Measurements from ENCODE around the gene CCDC92.
A peak's percentile ranks its signal among the peaks of the same experiment; 100 is the strongest.

CCDC92 gene, protein sequence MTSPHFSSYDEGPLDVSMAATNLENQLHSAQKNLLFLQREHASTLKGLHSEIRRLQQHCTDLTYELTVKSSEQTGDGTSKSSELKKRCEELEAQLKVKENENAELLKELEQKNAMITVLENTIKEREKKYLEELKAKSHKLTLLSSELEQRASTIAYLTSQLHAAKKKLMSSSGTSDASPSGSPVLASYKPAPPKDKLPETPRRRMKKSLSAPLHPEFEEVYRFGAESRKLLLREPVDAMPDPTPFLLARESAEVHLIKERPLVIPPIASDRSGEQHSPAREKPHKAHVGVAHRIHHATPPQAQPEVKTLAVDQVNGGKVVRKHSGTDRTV

DNA sequence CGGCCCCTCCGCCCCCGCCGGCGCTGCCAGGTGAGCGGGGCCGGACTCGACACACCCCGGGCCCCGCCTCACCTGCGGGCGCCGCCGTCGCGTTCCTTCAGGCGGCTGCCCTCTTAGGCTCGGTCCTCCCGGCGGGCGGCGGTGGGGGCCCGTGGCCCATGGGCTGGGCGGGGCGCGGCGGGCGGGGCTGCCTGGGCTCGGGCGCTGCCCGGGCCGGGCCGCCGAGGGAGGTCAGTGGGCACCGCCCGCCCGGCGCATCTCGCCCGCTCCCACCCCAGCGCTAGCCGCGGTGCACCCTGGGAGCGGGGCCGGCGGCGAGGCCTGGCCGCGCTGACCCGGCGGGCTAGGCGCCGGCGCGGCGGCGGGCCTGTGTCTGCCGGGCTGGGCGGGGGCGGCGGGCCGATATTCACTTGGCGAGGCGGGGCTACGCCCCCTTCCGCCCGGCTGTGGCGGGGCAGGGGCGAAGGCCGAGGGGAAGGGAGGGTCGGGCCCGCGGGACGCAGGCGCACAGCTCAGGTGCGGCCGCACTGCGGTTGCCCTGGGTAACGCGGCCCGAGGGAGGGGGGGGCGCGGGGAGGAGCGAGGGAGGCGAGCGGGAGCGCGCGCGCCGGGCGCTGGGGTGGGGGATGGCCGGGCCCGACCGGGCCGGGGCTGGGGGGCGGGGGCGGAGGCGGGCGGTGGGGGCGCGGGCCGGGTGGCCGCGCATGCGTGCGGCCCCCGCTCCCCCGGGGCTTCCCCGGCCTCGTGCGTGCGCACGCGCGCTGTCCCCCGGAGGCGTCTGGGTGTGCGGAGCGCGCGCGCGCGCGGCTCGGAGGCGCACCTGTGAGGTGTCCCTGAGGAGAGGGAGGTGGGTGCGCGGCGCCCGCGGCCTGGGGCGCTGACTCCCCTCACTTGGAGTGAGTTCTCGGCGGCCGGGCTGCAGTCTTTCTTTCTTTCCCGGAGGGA is at the start of gene CCDC92, which contains the start of gene ZNF664:
TSS of gene CCDC92 (minus strand) at position 375 of the 945 bp plus-strand sequence. CDS start 28,526 bp downstream, outside the sequence.
TSS of gene ZNF664 (plus strand) at position 759 of the 945 bp plus-strand sequence. CDS start 38,930 bp downstream, outside the sequence.
- peak within 1 kb of the TSS; percentile 88 for H3K27ac Mint-ChIP-seq
- peak; percentile 97 for DNase-seq
- H3K4me1 Mint-ChIP-seq (ENCODE audit: low read depth), result peaks cover 49% of the 10 kb centered on the region
- H3K9me3 Mint-ChIP-seq, result no peaks in the 10 kb centered on the region
- H3K27me3 Mint-ChIP-seq, result no peaks in the 10 kb centered on the region
- H3K4me3 Mint-ChIP-seq, result peak within 1 kb of the TSS; percentile 91
- H3K36me3 Mint-ChIP-seq (ENCODE audit: low read depth), result peaks cover 42% of the 10 kb centered on the region

DNA sequence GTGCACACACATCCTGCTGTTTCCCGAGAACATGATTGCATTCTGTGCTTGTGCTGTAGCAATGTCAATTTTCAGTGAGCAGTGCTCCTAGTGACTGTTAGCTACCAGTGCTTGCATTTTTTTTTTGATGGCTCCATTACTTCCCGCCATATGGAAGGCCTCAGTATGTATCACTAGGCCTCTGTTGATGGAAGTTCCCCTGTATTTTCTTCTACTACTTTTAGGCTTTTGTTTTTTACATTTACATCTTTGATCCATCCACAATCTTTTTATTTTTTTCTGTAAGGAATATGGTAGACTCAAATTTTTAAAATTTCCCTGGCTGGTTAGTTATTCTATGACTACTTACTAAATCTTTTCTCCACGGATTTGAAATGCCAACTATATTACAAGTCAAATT is 49.5 kb upstream of the CCDC92 start:
- Mint-ChIP-seq H3K36me3 (ENCODE audit: low read depth) (no peaks in the 10 kb centered on the region), H3K4me3 (no peak overlapping the region), H3K27me3 (no peaks in the 10 kb centered on the region), H3K9me3 (no peaks in the 10 kb centered on the region), H3K4me1 (ENCODE audit: low read depth) (no peaks in the 10 kb centered on the region), H3K27ac (no peak overlapping the region)
- DNase-seq, result no peak

DNA sequence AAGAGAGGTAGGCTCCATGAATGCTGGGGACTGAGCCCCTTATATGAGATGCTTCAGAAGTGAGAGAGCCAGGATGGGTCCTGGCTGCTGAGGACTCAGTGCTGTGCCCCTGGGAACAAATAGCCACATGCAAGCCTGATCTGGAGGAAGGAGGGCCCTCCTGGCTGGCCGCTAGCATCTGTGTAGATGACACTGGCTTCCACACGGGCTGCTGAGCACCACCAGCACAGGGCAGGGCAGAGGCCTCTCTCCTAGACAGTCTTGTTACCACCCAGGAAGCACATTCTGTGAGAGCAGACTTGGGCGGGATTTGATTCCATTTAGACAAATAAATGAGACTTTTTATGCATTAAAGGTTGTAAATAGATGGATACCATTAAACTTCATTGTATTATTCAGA is 48.4 kb upstream of the CCDC92 start:
- H3K36me3 Mint-ChIP-seq (ENCODE audit: low read depth), result no peaks in the 10 kb centered on the region
- no peak overlapping the region for H3K4me3 Mint-ChIP-seq
- H3K4me1 Mint-ChIP-seq (ENCODE audit: low read depth), result no peaks in the 10 kb centered on the region
- DNase-seq, result no peak
- H3K27me3 Mint-ChIP-seq, result no peaks in the 10 kb centered on the region
- H3K27ac Mint-ChIP-seq, result no peak overlapping the region
- H3K9me3 Mint-ChIP-seq, result no peaks in the 10 kb centered on the region

DNA sequence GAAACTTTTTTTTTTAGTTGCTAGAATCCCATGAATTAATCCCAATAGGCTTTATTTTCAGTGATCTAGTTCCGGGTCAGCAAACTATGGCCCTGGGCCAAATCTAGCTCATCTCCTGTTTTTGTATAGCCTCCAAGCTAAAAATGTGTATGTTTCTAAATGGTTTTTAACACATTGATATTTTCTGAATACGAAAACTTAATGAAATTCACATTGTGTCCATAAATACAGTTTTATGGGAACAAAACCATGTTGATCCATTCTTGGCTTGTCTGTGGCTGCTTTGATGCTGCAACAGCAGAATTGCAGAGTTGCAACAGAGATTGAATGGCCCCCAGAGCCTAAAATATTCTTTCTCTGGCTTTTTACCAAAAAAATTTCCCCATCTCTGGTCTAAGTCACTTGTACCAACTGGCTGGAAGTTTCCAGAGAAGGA is 47.9 kb upstream of the CCDC92 start:
- no peak overlapping the region for H3K4me3 Mint-ChIP-seq
- H3K27ac Mint-ChIP-seq, result no peak overlapping the region
- no peaks in the 10 kb centered on the region for H3K9me3 Mint-ChIP-seq
- no peak for DNase-seq
- H3K27me3 Mint-ChIP-seq, result no peaks in the 10 kb centered on the region
- H3K4me1 Mint-ChIP-seq (ENCODE audit: low read depth), result no peaks in the 10 kb centered on the region
- no peaks in the 10 kb centered on the region for H3K36me3 Mint-ChIP-seq (ENCODE audit: low read depth)

DNA sequence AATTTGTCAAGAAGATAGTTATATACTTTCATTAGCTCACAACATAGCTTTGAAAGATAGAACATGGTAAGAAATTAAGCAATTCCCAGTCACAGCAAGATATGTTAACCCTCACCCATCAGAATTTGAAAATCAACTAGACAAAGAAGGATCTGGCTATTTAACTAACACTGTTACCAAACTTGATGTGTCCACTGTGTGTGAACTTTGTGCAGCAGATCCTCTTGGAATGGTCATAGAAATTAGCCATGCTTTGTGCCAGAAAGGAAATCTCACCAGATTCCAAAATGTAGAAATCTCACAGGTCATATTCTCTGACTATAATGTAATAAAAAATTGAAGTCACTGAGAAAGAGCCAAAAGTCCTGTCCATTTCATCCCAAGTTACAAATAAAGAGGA is 46.5 kb upstream of the CCDC92 start:
- Mint-ChIP-seq H3K27ac (no peak overlapping the region), H3K27me3 (no peaks in the 10 kb centered on the region), H3K4me3 (no peak overlapping the region), H3K36me3 (ENCODE audit: low read depth) (peaks cover 12% of the 10 kb centered on the region), H3K4me1 (ENCODE audit: low read depth) (peaks cover 5% of the 10 kb centered on the region), H3K9me3 (no peaks in the 10 kb centered on the region)
- no peak for DNase-seq

DNA sequence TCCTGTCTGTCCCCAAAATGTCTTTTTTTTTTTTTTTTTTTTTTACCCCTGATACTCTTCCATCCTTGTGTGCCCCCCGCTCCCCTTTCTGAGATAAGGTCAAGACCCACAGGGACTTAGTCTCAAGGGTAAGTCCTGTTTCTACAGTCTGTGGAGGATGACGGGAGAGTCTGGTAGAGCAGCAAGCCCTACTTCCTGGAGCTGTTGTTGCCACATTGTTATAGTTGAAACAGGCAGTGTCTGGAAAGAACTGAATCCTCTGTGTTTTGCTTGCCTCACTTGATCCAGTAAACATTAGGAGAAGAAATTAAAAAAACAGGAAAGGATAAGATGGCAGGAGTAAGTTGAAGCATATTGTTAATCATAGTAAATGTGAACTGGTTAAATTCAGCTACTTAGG is 45.9 kb upstream of the CCDC92 start:
- H3K27ac Mint-ChIP-seq, result no peak overlapping the region
- H3K4me1 Mint-ChIP-seq (ENCODE audit: low read depth), result peaks cover 7% of the 10 kb centered on the region
- DNase-seq, result no peak
- no peak overlapping the region for H3K4me3 Mint-ChIP-seq
- no peaks in the 10 kb centered on the region for H3K27me3 Mint-ChIP-seq
- H3K9me3 Mint-ChIP-seq, result no peaks in the 10 kb centered on the region
- peaks cover 18% of the 10 kb centered on the region for H3K36me3 Mint-ChIP-seq (ENCODE audit: low read depth)

DNA sequence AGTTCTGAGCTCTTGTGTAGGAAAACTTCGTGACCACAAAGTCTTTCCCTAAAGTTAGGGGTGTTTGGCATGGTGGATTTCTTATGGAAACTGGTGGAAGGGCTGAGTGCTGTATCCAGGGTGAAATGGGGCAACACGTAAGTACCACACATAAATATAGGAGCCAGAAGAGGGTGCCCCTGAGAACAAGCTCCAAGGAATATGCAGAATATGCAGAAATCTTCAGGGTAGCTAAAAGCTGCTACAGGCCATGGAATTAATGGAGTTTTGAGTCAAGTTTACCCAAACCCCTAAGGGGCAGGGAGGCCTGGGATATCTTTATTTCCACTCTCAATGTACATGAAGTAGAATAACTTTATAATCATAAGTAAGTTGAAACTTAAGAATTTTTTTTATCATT is 44.4 kb upstream of the CCDC92 start:
- peaks cover 7% of the 10 kb centered on the region for H3K4me1 Mint-ChIP-seq (ENCODE audit: low read depth)
- no peak for DNase-seq
- H3K27me3 Mint-ChIP-seq, result no peaks in the 10 kb centered on the region
- H3K36me3 Mint-ChIP-seq (ENCODE audit: low read depth), result peaks cover 32% of the 10 kb centered on the region
- no peak overlapping the region for H3K27ac Mint-ChIP-seq
- H3K9me3 Mint-ChIP-seq, result no peaks in the 10 kb centered on the region
- H3K4me3 Mint-ChIP-seq, result no peak overlapping the region

DNA sequence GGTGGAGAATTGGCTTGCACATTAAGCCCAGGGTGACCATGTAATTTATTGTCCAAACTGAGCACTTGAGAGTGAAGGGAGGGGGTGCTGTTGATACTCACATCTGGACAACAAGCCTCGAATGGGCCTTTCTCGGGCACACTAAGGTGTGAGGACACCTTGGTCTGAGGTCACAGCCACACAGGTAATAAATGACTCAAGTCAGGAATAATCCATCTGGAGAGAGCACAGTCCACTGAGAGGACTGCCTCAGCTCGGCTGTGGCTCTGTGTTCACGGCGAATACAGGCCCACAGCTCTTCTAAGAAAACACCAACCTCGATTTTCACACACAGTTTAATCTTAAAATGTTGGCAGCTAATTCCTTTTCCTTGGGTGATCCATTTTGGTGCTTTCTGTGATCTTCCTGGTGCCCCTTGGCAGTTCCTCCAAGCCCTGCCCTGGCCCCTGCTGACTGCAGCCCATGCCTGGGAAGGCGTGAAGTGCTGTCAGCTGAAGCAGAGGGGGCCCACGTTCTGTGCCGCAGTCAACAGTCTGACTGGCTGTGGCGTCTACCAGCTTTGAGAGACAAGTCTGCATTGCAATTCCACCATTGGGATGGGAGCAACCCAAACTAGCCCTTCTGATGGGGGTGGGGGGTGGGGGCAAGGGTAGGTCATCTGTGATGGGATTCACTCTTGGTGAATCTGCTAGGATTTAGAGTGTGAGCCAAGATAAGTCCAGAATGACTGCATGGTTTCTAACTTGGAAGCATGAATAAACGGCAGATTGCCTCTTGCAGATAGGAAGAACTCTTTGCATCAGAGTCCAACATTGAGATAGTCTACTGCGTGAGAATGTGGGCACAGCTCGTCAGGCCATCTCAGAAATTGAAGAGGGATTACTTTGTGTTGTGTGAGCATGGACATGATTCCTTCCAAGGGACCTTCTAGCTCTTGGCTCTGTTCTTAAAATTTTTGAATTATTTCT is 43.1 kb upstream of the CCDC92 start:
- Mint-ChIP-seq H3K27ac (no peak overlapping the region), H3K9me3 (no peaks in the 10 kb centered on the region), H3K36me3 (ENCODE audit: low read depth) (peaks cover 45% of the 10 kb centered on the region), H3K4me1 (ENCODE audit: low read depth) (peaks cover 7% of the 10 kb centered on the region), H3K4me3 (no peak overlapping the region), H3K27me3 (no peaks in the 10 kb centered on the region)
- DNase-seq, result no peak

DNA sequence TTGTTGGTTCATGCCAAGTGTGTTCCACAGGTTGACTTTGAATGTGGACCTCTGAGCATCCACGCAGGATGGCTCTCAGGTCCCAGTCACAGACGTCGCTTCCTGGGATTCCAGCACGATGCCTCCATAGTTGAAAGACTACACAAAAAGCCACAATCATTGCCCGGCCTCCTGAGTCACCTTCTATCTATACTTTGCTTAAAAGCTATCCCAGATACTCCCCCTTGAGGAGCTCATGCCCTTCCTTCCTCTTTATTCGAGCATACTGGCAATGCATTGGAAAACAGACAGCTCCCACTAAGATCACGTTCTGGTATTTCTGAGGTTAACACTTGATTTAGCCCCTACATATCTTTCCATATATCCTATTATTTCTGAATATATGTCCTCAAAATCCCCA is 40.4 kb upstream of the CCDC92 start:
- H3K27me3 Mint-ChIP-seq, result no peaks in the 10 kb centered on the region
- no peaks in the 10 kb centered on the region for H3K9me3 Mint-ChIP-seq
- H3K4me3 Mint-ChIP-seq, result no peak overlapping the region
- no peak for DNase-seq
- no peak overlapping the region for H3K27ac Mint-ChIP-seq
- H3K4me1 Mint-ChIP-seq (ENCODE audit: low read depth), result peaks cover 13% of the 10 kb centered on the region
- peaks cover 59% of the 10 kb centered on the region for H3K36me3 Mint-ChIP-seq (ENCODE audit: low read depth)

DNA sequence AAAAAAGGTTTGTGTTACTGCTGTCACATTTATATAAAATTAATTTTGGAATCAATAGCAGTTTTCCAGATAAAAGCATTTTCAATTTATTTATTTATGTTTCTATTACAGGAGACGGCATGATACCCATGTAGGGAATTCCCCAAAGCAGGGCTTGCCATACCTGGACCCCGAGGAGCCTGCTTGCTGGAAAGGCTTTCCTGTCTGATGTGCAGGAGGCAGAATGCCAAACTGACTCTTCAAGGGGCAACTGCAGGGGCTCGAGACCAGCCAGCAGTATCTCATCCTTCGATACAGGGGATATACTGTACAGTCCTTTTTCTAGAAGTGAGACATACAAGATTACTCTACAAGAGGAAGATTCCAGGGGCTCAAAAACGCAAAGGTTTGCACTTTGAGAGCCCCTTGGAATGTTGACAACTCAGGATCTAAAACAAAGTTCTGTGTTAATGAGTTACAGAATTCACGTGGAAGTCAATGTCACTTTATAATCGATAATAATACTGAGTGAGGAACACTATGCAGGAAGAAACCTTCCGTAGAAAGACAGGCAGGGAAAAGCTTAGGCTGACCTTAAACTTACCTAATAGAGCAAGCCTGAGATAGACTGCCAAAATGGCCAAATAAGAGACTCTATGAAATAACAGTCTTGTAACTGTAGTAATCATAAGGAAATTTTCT is 38.9 kb upstream of the CCDC92 start:
- Mint-ChIP-seq H3K27ac (no peak overlapping the region), H3K4me3 (no peak overlapping the region), H3K9me3 (no peaks in the 10 kb centered on the region), H3K36me3 (ENCODE audit: low read depth) (peaks cover 72% of the 10 kb centered on the region), H3K27me3 (no peaks in the 10 kb centered on the region), H3K4me1 (ENCODE audit: low read depth) (peaks cover 28% of the 10 kb centered on the region)
- no peak for DNase-seq

DNA sequence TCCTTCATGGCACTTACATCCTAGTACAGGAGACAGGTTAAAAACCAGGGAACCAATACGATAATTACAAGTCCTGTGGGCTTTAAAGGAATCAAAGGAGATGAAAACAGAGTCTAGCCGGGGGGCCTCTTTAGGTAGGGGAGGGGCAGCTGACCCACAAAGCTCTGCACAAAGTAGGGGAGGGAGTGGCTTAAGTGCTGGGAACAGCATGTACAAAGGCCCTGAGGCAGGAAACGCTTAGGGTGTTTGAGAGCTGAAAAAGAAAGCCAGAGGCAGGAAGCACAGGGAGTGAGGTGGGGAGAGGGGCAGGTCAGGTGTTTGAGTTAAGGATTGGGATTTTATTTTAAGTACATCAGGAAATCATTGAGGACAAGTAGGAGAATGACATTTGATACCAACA is 38.1 kb upstream of the CCDC92 start:
- H3K36me3 Mint-ChIP-seq (ENCODE audit: low read depth), result peaks cover 80% of the 10 kb centered on the region
- no peak for DNase-seq
- H3K4me1 Mint-ChIP-seq (ENCODE audit: low read depth), result peaks cover 37% of the 10 kb centered on the region
- no peaks in the 10 kb centered on the region for H3K9me3 Mint-ChIP-seq
- H3K27me3 Mint-ChIP-seq, result no peaks in the 10 kb centered on the region
- no peak overlapping the region for H3K27ac Mint-ChIP-seq
- no peak overlapping the region for H3K4me3 Mint-ChIP-seq

DNA sequence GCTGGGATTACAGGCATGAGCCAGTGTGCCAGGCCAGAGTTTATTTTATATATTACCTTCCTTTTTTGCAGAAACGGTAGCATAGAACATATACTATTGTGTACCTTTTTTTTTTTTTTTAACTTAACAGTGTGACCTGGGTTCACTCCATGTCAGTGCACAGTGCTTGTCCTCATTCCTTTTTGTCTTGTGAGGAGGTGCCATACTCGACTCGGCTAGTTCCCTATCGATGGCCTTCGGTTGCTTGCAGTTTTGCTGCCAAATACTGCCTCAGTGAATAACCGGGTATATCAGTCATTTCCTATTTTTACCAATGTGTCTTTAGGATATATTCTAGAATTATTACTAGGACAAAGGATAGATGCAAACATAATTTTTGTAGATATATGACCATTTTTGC is 37.1 kb upstream of the CCDC92 start:
- H3K27ac Mint-ChIP-seq, result no peak overlapping the region
- H3K4me1 Mint-ChIP-seq (ENCODE audit: low read depth), result peaks cover 39% of the 10 kb centered on the region
- DNase-seq, result no peak
- no peaks in the 10 kb centered on the region for H3K9me3 Mint-ChIP-seq
- H3K27me3 Mint-ChIP-seq, result no peaks in the 10 kb centered on the region
- H3K4me3 Mint-ChIP-seq, result no peak overlapping the region
- H3K36me3 Mint-ChIP-seq (ENCODE audit: low read depth), result peaks cover 76% of the 10 kb centered on the region

DNA sequence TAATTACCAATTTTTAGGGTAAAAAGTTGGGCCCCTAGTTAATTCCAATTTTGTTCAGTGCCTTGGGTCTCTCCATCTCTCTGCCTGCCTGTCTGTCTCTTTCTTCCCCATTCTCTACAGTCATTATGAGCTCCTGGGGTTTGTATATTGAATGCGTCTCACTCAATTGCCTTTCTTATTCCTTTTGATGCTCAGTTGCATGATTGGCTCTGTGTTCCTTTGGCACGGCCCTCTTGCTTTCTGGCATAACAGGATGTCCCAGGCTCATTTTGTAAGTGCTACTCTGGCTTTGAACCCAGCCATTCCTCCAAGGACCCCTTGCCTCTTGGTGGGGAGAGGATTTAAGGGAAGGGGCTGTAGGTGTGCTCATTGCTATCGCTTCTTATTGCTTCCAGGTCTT is 36.0 kb upstream of the CCDC92 start:
- H3K4me1 Mint-ChIP-seq (ENCODE audit: low read depth), result peaks cover 33% of the 10 kb centered on the region
- no peaks in the 10 kb centered on the region for H3K9me3 Mint-ChIP-seq
- no peak overlapping the region for H3K4me3 Mint-ChIP-seq
- no peak for DNase-seq
- no peaks in the 10 kb centered on the region for H3K27me3 Mint-ChIP-seq
- H3K27ac Mint-ChIP-seq, result no peak overlapping the region
- peaks cover 65% of the 10 kb centered on the region for H3K36me3 Mint-ChIP-seq (ENCODE audit: low read depth)
